Ovary (tissue), 9 donors: ENCODE results near the gene NDUFC2. TPM values are rescaled to one million over a fixed set of nuclear protein-coding genes. Genes with fewer than 3 reads are reported as not detected.

Experiments
- DNase-seq, 5 donors: peaks; one replicate each; pipeline ENCODE4 v3.0.0-alpha.2; 2019 to 2020
- H3K27ac ChIP-seq, 2 donors: fragments of 200-600 bp; one replicate each; pipeline versions ENCODE4 v1.5.1 to v1.8.0; 2019 to 2022
- H3K27me3 ChIP-seq: fragments of 200-600 bp; one replicate; pipeline ENCODE4 v1.8.0; 2022
- H3K36me3 ChIP-seq: fragments of 200-600 bp; sonication (generic); one replicate; pipeline ENCODE4 v1.5.1; 2019
- H3K4me1 ChIP-seq: one replicate; pipeline ENCODE4 v1.8.1; 2013; ENCODE audit warnings: mild to moderate bottlenecking, moderate library complexity; ENCODE audit not compliant: insufficient read depth
- H3K4me3 ChIP-seq: fragments of 200-600 bp; sonication (generic); one replicate; pipeline ENCODE4 v1.5.1; 2017
- H3K9me3 ChIP-seq, 2 donors: fragments of 200-600 bp in 1 of 2; sonication (generic) in 1 of 2; one replicate each; pipeline versions ENCODE4 v1.5.1 to v1.8.1; 2013 to 2019; ENCODE audit warnings: mild to moderate bottlenecking in 1 of 2, moderate library complexity in 1 of 2
- EP300 ChIP-seq: sonication (generic); formaldehyde crosslinking; IDR thresholded peaks from one replicate; pipeline ENCODE4 v1.6.1; 2017; ENCODE audit warnings: antibody characterized with exemption
- POLR2A ChIP-seq: fragments of 450-650 bp; IDR thresholded peaks from one replicate; pipeline ENCODE4 v1.6.1; 2017; ENCODE audit warnings: antibody characterized with exemption, mild to moderate bottlenecking, moderate library complexity
- WGBS, 3 donors: extraction: QIAGEN DNeasy Blood & Tissue Kit in 1 of 3; methylation state at CpG; one replicate each; pipeline versions ENCODE4 v1.1.5 to v1.1.7; 2013 to 2017; 5-methylcytosine and 5-hydroxymethylcytosine counted together
- intact Hi-C, 4 donors: fragments of 100-400 bp; cut with DNase I; formaldehyde crosslinking; loops; one replicate each; pipeline versions ENCODE4 v1.11.0 to v1.15.1; 2022 to 2023
- polyA plus RNA-seq, 2 donors: library from polyadenylated mRNA; stranded (reverse); fragments of 200-250 nt in 1 of 2; fragments of 350-450 nt in 1 of 2; fragmentation: Illumina TruSeq in 1 of 2; extraction: RNeasy Lipid Tissue Mini Kit (QIAGEN cat#74804) in 1 of 2; gene quantifications; one replicate each; pipeline ENCODE4 v1.2.3, GENCODE V29; 2013 to 2014
- total RNA-seq, 7 donors: library from RNA; depleted of rRNA in 2 of 7; stranded (reverse); fragments of >200 nt in 2 of 7; fragmentation: NEBNext Ultra II Directional in 3 of 7; extraction: Animal tissue kit (Norgen Biotek cat#: 25700) in 3 of 7; gene quantifications; one replicate each; pipeline versions ENCODE4 v1.1.0 to v1.2.4, GENCODE V29; 2016 to 2023
- TF ChIP-seq, protein P1 (sequence below), 3 donors: fragments of 450-650 bp in 2 of 3; fragments of 200-600 bp in 1 of 3; IDR thresholded peaks; one replicate each; pipeline versions ENCODE4 v1.5.1 to v1.8.0; 2016 to 2022; ENCODE audit warnings: antibody characterized with exemption in 3 of 3, mild to moderate bottlenecking in 1 of 3
- donor health status: DM: no; HTN: no; CAD: no; lungs with moderate emphysema.
- donor health status: DM: no; HTN: no; CAD: no.
- donor health status: Bipolar disorder and iron deficiency.
- donor health status: DM: yes; HTN: yes; CAD: no.
- donor health status: DM: no; HTN: no; CAD: no.
- donor health status: DM: yes; HTN: yes; CAD: no.

The NDUFC2 gene
- total and polyA plus RNA-seq, 9 donors: 59.0 to 158 (median 127) TPM

DNA sequence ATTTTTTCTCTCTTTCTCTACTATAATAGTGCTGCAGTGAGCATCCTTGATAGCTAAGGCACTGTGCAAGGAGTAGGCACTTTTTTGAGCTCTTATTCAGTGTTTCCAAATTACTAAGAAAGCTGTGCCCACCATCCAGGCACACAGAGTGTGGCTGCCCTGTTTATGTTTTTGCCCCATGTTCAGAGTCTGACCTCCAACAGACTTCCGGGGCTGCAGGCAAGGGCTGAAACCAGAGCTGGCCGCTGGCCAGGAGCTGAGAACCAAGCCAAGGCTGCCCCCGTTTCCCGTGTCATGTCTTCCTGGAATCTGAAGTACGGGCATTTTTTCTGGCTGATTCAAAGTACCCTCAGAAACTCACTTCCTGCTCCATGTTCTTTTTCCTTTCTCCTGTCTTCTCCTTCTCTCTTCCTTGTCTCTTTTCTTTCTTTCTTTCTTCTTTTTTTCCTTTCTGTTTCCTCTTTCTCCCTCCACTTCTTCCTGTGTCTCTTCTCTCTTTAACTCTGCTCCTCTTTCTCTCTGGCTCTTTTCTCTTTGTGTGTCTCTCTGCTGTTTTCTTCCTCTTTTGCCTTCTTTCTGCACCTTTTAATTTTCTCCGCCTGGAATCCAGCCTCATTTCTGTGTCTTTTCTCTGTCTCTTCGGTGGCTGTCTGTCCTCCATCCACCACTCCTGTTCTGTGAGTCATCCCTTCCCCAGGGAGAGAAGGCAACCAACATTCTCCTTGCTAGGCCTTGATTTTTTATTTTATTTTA lies 39.6 kb downstream of the NDUFC2 start:
- intact Hi-C loops: no loop called here
- DNase-seq: peak; percentile 65 to 82 (median 80)
- Histone ChIP-seq H3K4me1 (peaks cover 6% of the 10 kb centered on the region), H3K9me3 (no peaks in the 10 kb centered on the region), H3K4me3 (no peak overlapping the region), H3K27ac (peak overlapping the region in 1 of 2 donors; percentile 40), H3K27me3 (no peaks in the 10 kb centered on the region), H3K36me3 (no peaks in the 10 kb centered on the region)
- TF ChIP-seq POLR2A: no peak
- no peak for TF ChIP-seq EP300
- TF ChIP-seq, protein P1, sequence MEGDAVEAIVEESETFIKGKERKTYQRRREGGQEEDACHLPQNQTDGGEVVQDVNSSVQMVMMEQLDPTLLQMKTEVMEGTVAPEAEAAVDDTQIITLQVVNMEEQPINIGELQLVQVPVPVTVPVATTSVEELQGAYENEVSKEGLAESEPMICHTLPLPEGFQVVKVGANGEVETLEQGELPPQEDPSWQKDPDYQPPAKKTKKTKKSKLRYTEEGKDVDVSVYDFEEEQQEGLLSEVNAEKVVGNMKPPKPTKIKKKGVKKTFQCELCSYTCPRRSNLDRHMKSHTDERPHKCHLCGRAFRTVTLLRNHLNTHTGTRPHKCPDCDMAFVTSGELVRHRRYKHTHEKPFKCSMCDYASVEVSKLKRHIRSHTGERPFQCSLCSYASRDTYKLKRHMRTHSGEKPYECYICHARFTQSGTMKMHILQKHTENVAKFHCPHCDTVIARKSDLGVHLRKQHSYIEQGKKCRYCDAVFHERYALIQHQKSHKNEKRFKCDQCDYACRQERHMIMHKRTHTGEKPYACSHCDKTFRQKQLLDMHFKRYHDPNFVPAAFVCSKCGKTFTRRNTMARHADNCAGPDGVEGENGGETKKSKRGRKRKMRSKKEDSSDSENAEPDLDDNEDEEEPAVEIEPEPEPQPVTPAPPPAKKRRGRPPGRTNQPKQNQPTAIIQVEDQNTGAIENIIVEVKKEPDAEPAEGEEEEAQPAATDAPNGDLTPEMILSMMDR (IDR thresholded peaks at IDR 0.05): no peak
- 16 to 19% (median 18%) methylated on average over 7 of the region's 7 CpGs for WGBS, 3 donors

DNA sequence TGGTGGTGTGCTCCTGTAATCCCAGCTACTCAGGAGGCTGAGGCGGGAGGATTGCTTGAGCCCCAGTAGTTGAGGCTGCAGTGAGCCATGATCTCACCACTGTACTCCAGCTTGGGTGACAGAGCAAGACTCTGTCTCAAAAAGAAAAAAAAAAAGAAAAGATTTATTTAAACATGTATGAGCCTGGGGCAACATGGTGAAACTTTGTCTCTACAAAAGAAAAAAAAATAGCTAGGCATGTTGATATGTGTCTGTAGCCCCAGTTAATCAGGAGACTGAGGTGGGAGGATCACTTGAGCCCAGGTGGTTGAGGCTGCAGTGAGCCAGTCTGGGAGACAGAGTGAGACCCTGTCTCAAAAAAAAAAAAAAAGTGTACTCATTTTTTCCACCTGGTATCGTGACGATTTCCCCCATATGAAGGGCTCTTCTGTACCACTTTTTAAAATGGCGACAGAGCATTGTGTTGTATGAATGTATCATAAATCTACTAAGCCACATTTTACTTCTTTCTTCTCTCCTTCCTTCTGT lies 40.2 kb downstream of the NDUFC2 start:
- no peak for DNase-seq
- Histone ChIP-seq H3K4me3 (no peak overlapping the region), H3K9me3 (no peaks in the 10 kb centered on the region), H3K27ac (peak overlapping the region in 1 of 2 donors; percentile 40), H3K36me3 (no peaks in the 10 kb centered on the region), H3K4me1 (peaks cover 6% of the 10 kb centered on the region), H3K27me3 (no peaks in the 10 kb centered on the region)
- TF ChIP-seq, protein P1 (IDR thresholded peaks at IDR 0.05): no peak
- TF ChIP-seq EP300 (no peak), POLR2A (no peak)
- WGBS, 3 donors: 83 to 89% (median 87%) methylated on average over 4 of the region's 4 CpGs
- intact Hi-C loops: no loop called here

DNA sequence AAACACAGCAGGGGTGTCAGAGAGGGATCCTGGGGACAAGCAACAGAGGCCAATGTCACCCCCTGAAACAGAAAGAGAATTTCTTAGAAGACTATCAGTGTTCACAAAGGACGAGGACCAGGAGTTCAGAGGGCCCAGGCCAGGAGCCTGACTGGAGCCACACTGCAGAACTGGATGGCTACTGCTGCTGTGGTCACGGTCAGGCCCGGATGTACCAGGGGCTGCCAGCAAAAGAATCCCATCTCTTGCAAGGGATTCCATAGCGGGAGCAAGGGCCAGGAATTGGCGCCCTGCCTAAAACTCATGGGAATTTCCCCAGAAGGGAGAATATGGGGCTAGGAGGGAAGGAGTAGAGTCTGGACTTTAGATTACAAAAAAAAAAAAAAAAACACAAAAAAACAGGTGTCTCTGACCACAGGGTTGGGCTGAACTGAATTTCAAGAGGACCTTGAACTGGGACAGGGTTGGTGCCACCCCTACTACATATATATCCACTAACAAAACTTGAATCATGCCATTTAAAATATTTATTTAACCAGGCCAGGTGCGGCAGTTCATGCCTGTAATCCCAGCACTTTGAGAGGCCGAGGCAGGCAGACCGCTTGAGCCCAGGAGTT lies 40.9 kb downstream of the NDUFC2 start:
- Histone ChIP-seq H3K4me3 (no peak overlapping the region), H3K9me3 (no peaks in the 10 kb centered on the region), H3K27ac (no peak overlapping the region), H3K27me3 (no peaks in the 10 kb centered on the region), H3K36me3 (no peaks in the 10 kb centered on the region), H3K4me1 (peaks cover 6% of the 10 kb centered on the region)
- DNase-seq: peak in 1 of 5 donors; percentile 42
- 85 to 88% (median 86%) methylated on average over 8 of the region's 8 CpGs for WGBS, 3 donors
- no peak for TF ChIP-seq EP300
- TF ChIP-seq, protein P1 (IDR thresholded peaks at IDR 0.05): no peak
- TF ChIP-seq POLR2A: no peak
- intact Hi-C loops: no loop called here

DNA sequence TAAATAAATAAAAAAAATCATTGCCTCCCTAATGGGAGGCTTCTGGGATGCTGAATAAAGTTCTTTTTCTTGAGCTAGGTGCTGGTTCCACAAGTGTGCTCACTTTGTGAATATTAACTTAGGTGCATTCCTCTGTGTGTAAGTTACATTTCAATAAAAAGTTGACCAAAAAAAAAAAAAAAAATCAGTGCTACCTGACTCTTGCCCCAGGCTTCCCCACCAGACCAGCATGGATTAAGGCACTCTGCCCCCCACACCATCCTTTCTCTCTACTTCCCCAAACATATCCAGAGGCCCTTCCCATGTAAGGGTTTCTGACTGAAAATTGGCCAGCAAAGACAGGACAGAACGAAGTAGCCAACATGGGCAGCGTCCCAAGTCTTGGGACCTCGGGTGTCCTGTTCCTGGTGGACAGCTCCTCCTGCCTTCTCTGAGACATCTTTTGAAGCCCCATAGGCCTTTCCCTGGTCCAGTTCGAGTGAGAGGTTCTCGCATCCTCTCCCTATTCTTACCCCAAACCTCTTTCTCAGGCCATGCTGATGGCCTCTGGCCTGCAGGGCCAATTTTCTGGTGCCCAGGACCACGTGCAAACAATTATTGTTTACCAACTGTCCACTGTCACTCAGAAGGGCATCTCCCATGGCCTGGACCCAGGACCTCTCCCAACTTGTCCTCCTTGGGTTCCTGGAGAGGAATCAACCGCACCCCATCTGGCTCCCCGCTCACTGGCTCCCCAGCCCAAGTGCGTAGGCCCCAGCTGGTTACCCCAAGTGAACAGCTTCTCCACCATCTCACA lies 41.6 kb downstream of the NDUFC2 start:
- H3K27me3 ChIP-seq: no peaks in the 10 kb centered on the region
- intact Hi-C loops: no loop called here
- no peak overlapping the region for H3K4me3 ChIP-seq
- H3K9me3 ChIP-seq: no peaks in the 10 kb centered on the region
- no peak for DNase-seq
- 79 to 90% (median 86%) methylated on average over 9 of the region's 9 CpGs for WGBS, 3 donors
- H3K36me3 ChIP-seq: no peaks in the 10 kb centered on the region
- no peak for TF ChIP-seq POLR2A
- TF ChIP-seq, protein P1 (IDR thresholded peaks at IDR 0.05): no peak
- no peak for TF ChIP-seq EP300
- peaks cover 6% of the 10 kb centered on the region for H3K4me1 ChIP-seq
- H3K27ac ChIP-seq: no peak overlapping the region
